Measurements from ENCODE around the gene FSIP1.

The FSIP1 gene

DNA sequence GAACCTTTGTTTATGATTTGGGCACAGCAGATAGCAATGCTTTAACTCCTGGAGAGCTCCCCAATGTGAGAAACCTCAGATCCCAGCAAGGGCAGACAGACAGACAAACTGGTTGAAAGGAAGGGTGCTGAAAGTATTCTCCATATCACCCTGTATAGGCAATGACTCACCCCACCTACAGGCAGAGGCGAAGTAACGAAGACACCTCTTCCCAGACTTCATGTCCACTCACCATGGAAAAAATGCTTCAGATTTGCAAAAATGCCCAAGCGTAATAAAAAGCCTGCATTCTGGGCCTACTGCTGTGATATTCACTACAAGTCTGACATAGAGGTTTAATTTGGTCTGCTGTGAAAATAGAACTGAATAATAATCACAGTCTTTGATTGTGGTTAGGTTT is 151.3 kb downstream of the FSIP1 start:
- no peak overlapping the region for H3K27ac ChIP-seq
- H3K9me3 ChIP-seq = no peaks in the 10 kb centered on the region
- no peaks in the 10 kb centered on the region for H3K27me3 ChIP-seq
- H3K36me3 ChIP-seq = no peaks in the 10 kb centered on the region
- no peaks in the 10 kb centered on the region for H3K4me1 ChIP-seq (ENCODE audit: control insufficient read depth in 1 of 2, insufficient read depth in 1 of 2, low read depth in 1 of 2, low read length in 1 of 2)
- TF ChIP-seq CTCF (IDR thresholded peaks at IDR 0.05) = no peak
- H3K4me3 ChIP-seq (ENCODE audit: low read depth in 1 of 2, low read length in 1 of 2) = no peak overlapping the region

DNA sequence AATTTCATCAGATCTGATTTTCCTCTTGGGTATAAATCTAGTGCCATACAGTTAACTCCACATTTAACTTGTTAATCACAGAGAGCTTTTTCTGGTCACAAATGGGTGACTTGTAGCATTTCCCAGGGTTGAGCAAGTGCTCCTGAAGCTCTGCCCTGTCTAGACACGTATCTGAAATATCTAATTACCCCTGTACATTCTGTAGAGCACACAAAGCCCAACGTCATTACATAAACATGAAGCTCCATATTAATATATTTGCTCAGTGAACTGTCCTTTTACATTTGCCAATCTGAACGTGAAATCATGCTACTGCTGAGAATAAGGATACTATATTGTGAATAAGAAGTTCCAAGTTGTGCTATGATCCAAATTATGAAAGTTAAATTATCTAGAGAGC is 152.7 kb downstream of the FSIP1 start:
- H3K9me3 ChIP-seq = no peaks in the 10 kb centered on the region
- H3K27ac ChIP-seq = no peak overlapping the region
- H3K27me3 ChIP-seq = no peaks in the 10 kb centered on the region
- H3K4me3 ChIP-seq (ENCODE audit: low read depth in 1 of 2, low read length in 1 of 2) = no peak overlapping the region
- no peaks in the 10 kb centered on the region for H3K36me3 ChIP-seq
- no peaks in the 10 kb centered on the region for H3K4me1 ChIP-seq (ENCODE audit: control insufficient read depth in 1 of 2, insufficient read depth in 1 of 2, low read depth in 1 of 2, low read length in 1 of 2)
- no peak for TF ChIP-seq CTCF (IDR thresholded peaks at IDR 0.05)

GRCh38 chr15:39629371-39629770 is 153.3 kb downstream of the FSIP1 start:
- Histone ChIP-seq H3K27me3 (no peaks in the 10 kb centered on the region), H3K9me3 (no peaks in the 10 kb centered on the region), H3K4me1 (ENCODE audit: control insufficient read depth in 1 of 2, insufficient read depth in 1 of 2, low read depth in 1 of 2, low read length in 1 of 2) (no peaks in the 10 kb centered on the region), H3K27ac (no peak overlapping the region), H3K36me3 (no peaks in the 10 kb centered on the region), H3K4me3 (ENCODE audit: low read depth in 1 of 2, low read length in 1 of 2) (no peak overlapping the region)
- no peak for TF ChIP-seq CTCF (IDR thresholded peaks at IDR 0.05)

DNA sequence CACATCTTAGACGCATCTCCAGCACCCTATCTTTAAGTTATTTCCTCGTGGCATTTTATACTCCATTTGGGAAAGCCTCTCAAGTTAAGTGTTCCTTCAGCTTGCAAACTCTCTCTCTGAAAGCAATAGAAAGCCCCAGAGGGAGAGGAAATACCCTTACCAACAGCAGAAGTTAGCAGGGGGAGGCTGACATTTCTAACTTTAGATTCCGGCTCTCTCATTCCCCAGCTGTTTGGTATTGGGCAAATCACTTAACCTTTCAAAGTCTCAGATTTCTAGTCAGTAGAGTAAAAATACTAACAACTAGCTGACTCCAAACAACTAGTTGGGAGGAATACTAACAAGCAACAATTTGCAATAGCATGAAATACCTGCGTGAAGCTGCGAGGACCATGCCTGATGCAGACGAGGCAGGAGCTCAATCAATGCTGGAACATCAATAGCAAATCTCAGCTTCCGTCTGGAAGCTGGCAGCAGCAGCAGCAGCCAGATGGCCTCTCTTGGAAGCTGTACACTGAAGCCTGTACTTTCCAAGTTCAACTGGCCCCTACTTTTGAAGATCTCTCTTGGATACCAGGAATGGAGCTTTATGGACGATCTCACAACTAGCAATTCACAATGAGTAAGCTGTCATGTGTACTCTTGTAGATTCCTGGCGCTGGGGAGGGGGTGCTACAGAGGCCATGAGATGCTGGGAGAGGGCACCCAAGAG is 153.9 kb downstream of the FSIP1 start:
- Histone ChIP-seq H3K4me3 (ENCODE audit: low read depth in 1 of 2, low read length in 1 of 2) (no peak overlapping the region), H3K9me3 (no peaks in the 10 kb centered on the region), H3K27me3 (no peaks in the 10 kb centered on the region), H3K4me1 (ENCODE audit: control insufficient read depth in 1 of 2, insufficient read depth in 1 of 2, low read depth in 1 of 2, low read length in 1 of 2) (no peaks in the 10 kb centered on the region), H3K27ac (no peak overlapping the region), H3K36me3 (no peaks in the 10 kb centered on the region)
- no peak for TF ChIP-seq CTCF (IDR thresholded peaks at IDR 0.05)

DNA sequence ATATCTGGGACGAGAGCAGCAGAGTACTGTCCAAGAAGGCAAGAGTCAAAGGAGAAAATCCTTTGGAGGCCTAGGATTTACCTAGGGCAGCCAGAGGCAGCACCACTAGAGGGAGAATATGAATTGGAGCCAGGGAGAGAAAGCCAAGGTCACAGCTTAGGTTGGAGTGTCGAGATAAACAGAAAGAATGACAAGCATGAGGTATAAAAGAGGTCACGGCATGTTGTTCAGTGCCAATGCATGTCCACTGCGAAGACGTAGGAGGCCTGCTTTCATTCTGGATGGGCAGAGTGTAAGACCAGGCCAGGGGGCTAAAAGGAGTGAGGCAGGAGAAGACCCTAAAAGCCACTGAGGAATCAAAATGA is 154.5 kb downstream of the FSIP1 start:
- Histone ChIP-seq H3K4me1 (ENCODE audit: control insufficient read depth in 1 of 2, insufficient read depth in 1 of 2, low read depth in 1 of 2, low read length in 1 of 2) (no peaks in the 10 kb centered on the region), H3K4me3 (ENCODE audit: low read depth in 1 of 2, low read length in 1 of 2) (no peak overlapping the region), H3K36me3 (no peaks in the 10 kb centered on the region), H3K27me3 (no peaks in the 10 kb centered on the region), H3K9me3 (no peaks in the 10 kb centered on the region), H3K27ac (no peak overlapping the region)
- TF ChIP-seq CTCF (IDR thresholded peaks at IDR 0.05) = no peak
